Epithelial cell of proximal tubule (primary cell): ENCODE data around the gene RSPO3. TPM values are rescaled to one million over a fixed set of nuclear protein-coding genes. Genes with fewer than 3 reads are reported as not detected.

Experiments
- DNase-seq: peaks from one replicate; pipeline ENCODE4 v3.0.0-alpha.2; 2011; ENCODE audit warnings: low read depth
- H3K4me3 ChIP-seq: 2 replicates; pipeline ENCODE4 v1.5.1; 2011; ENCODE audit warnings: low read depth, mild to moderate bottlenecking, low read length
- CTCF ChIP-seq: conservative IDR thresholded peaks from 2 replicates; pipeline ENCODE4 v1.5.1; 2012; ENCODE audit warnings: low read depth, mild to moderate bottlenecking, low read length
- total RNA-seq: library from RNA; depleted of rRNA; stranded (reverse); fragments of >200 nt; gene quantifications from 2 replicates; pipeline ENCODE4 v1.2.3, GENCODE V29; 2015

The RSPO3 gene
- total RNA-seq, 1 donor from 2014 or later, result 0.35 TPM

GRCh38 chr6:127079681-127080080, 38.8 kb upstream of the RSPO3 start:
- DNase-seq, result no peak
- no peak overlapping the region for H3K4me3 ChIP-seq
- no peak for TF ChIP-seq CTCF

GRCh38 chr6:127080081-127080480, 38.4 kb upstream of the RSPO3 start:
- no peak for TF ChIP-seq CTCF
- no peak for DNase-seq
- H3K4me3 ChIP-seq, result no peak overlapping the region

- TF ChIP-seq CTCF, result no peak
- no peak overlapping the region for H3K4me3 ChIP-seq
Measured at GRCh38 chr6:127083231-127083962, 35.1 kb upstream of the RSPO3 start.

GRCh38 chr6:127083963-127084310, 34.5 kb upstream of the RSPO3 start:
- TF ChIP-seq CTCF, result no peak
- DNase-seq, result no peak
- H3K4me3 ChIP-seq, result no peak overlapping the region

More at GRCh38 chr6:127083231-127083962, 35.1 kb upstream of the RSPO3 start:
- no peak for DNase-seq

GRCh38 chr6:127085181-127085580, 33.3 kb upstream of the RSPO3 start:
- no peak overlapping the region for H3K4me3 ChIP-seq
- no peak for DNase-seq
- TF ChIP-seq CTCF, result no peak

- DNase-seq, result no peak
- H3K4me3 ChIP-seq, result no peak overlapping the region
- TF ChIP-seq CTCF, result no peak
Measured at GRCh38 chr6:127090051-127090450, 28.4 kb upstream of the RSPO3 start.

GRCh38 chr6:127092466-127092865, 26.0 kb upstream of the RSPO3 start:
- TF ChIP-seq CTCF, result no peak
- no peak for DNase-seq
- no peak overlapping the region for H3K4me3 ChIP-seq
